Measurements from ENCODE around the gene MAP9. TPM values are rescaled to one million over a fixed set of nuclear protein-coding genes. Genes with fewer than 3 reads are reported as not detected.

Gene MAP9
- total and polyA plus RNA-seq, 2 donors (not counting 3 experiments of a cell fraction or from before 2014, with no cell fraction given): 0.17 to 1.3 TPM

- Histone ChIP-seq H2AFZ (ENCODE audit: low read depth, low read length) (no peak overlapping the region), H3K36me3 (ENCODE audit: control insufficient read depth in 2 of 2, extremely low read depth in 1 of 2, insufficient read depth in 2 of 2, low read length in 2 of 2) (no peaks in the 10 kb centered on the region), H3K4me2 (ENCODE audit: insufficient read depth, low read length) (no peak overlapping the region), H3K79me2 (ENCODE audit: control insufficient read depth, insufficient read depth, low read length) (no peaks in the 10 kb centered on the region), H3K27ac (ENCODE audit: insufficient read depth, low read depth, low read length) (no peak overlapping the region), H4K20me1 (replicated peaks; ENCODE audit: control insufficient read depth, extremely low read depth, insufficient read depth, low read length) (no peaks in the 10 kb centered on the region), H3K9ac (replicated peaks; ENCODE audit: extremely low read depth, insufficient read depth, low read length) (no peak overlapping the region), H3K9me3 (replicated peaks; ENCODE audit: control insufficient read depth, insufficient read depth, low read length) (no peaks in the 10 kb centered on the region), H3K9me1 (replicated peaks; ENCODE audit: control insufficient read depth, extremely low read depth, insufficient read depth, low read length) (no peaks in the 10 kb centered on the region), H3K27me3 (ENCODE audit: control insufficient read depth in 2 of 2, insufficient read depth in 2 of 2, low read length in 2 of 2) (peaks cover 4 to 6% of the 10 kb centered on the region in 2 experiments), H3K4me1 (ENCODE audit: control insufficient read depth, extremely low read depth, insufficient read depth, low read length) (peaks cover 4% of the 10 kb centered on the region), H3K4me3 (replicated peaks in 1 of 3; ENCODE audit: insufficient read depth in 1 of 3, low read depth in 1 of 3, low read length in 3 of 3) (no peak overlapping the region)
- DNase-seq (ENCODE audit: low read depth, low spot score) (no peak), FAIRE-seq (no peak)
- intact Hi-C loops (cut with micrococcal nuclease): no loop called here
- TF ChIP-seq POLR2A (IDR thresholded peaks at IDR 0.05; ENCODE audit: low read depth, low read length) (no peak), FOS (IDR thresholded peaks at IDR 0.05; ENCODE audit: borderline replicate concordance, insufficient read depth, low read length) (no peak), MYC (IDR thresholded peaks at IDR 0.05; ENCODE audit: low read depth, low read length) (no peak), GATA2 (IDR thresholded peaks at IDR 0.05; ENCODE audit: insufficient read depth, insufficient read length, low read depth, low read length) (no peak), EZH2 (IDR thresholded peaks at IDR 0.05; ENCODE audit: borderline replicate concordance, low read depth, low read length, severe bottlenecking) (no peak), JUN (IDR thresholded peaks at IDR 0.05; ENCODE audit: borderline replicate concordance, insufficient read depth, insufficient read length, low read depth) (no peak), POLR2AphosphoS5 (IDR thresholded peaks at IDR 0.05; ENCODE audit: insufficient read depth, low read depth, low read length) (no peak), CTCF (IDR thresholded peaks at IDR 0.05; ENCODE audit: extremely low read depth in 1 of 2, insufficient read depth in 1 of 2, low read depth in 1 of 2, low read length in 2 of 2) (no peak), MAX (IDR thresholded peaks at IDR 0.05; ENCODE audit: insufficient read depth, insufficient read length) (no peak)
- POLR2A ChIA-PET: no interaction called here
- no TSS peak for BruUV-seq (replicated peaks)
- dilution Hi-C loops (cut with MboI; ENCODE audit: extremely low pct_ligation_motif_present, low sequenced_read_pairs): no loop called here
- CTCF ChIA-PET: interaction anchor here (1.1 to 1.5 kb wide), 3 partner anchors 351 to 410 kb away, joined by 3 to 4 read pairs (median 3); no protein-coding TSS in a partner anchor
Observed at GRCh38 chr4:155377276-155377675, 511 bp upstream of the MAP9 start.

Measured in endothelial cell of umbilical vein (primary cell).